Frontal cortex (tissue), 4 donors: ENCODE data around the gene GAS2. TPM values are rescaled to one million over a fixed set of nuclear protein-coding genes. Genes with fewer than 3 reads are reported as not detected.
A peak's percentile ranks its signal among the peaks of the same experiment; 100 is the strongest.

Source experiments
- DNase-seq, 2 donors: peaks; one replicate each; pipeline ENCODE4 v3.0.0; 2012; ENCODE audit warnings: low spot score in 2 of 2
- FAIRE-seq: peaks from 2 replicates; lab custom pipeline; 2012; peaks lifted over from hg19 to GRCh38; lab: Jason Lieb, UNC
- small RNA-seq: library from RNA; depleted of rRNA; stranded (forward); fragments of <200 nt; gene quantifications from one replicate; pipeline ENCODE3, GENCODE V24; 2014
- total RNA-seq: library from RNA; depleted of rRNA; stranded (reverse); fragments of >200 nt; gene quantifications from one replicate; pipeline ENCODE4 v1.2.3, GENCODE V29; 2014
- donor health status: control.
- donor health status: control.
- donor health status: control.

The GAS2 gene
- total RNA-seq, 1 donor from 2014 or later: 8.6 TPM

- no peak for FAIRE-seq
- no peak for DNase-seq
Measured at GRCh38 chr11:22832315-22833015, 166.1 kb downstream of the GAS2 start.

- no peak for DNase-seq
- FAIRE-seq: peak; percentile 74
Measured at GRCh38 chr11:22846726-22847125, 180.3 kb downstream of the GAS2 start.

GRCh38 chr11:22851477-22851876 is 185.1 kb downstream of the GAS2 start:
- DNase-seq (no peak), FAIRE-seq (no peak)

- FAIRE-seq (no peak), DNase-seq (no peak)
Measured at GRCh38 chr11:22859756-22860155, 193.3 kb downstream of the GAS2 start.

GRCh38 chr11:22860241-22860640 is 193.8 kb downstream of the GAS2 start, which contains the start of gene CCDC179:
Gene CCDC179, minus strand, starts transcription at chr11:22860474. Its CDS starts 53 bp downstream, at chr11:22860421.
- no peak for FAIRE-seq

More at GRCh38 chr11:22860241-22860640, 193.8 kb downstream of the GAS2 start, which contains the start of gene CCDC179:
- DNase-seq: no peak

Small RNA genes lying within 50 kb of the gene (small RNA-seq; reads per million reads assigned to genes)
- gene RNA5SP338: 0.08 reads per million

Other genes with a start within 250 kb of the GAS2 start
- 35.1 TPM for gene FANCF, start 40.8 kb upstream of the GAS2 start, total RNA-seq
- 2.9 TPM for gene SVIP, start 163.2 kb downstream of the GAS2 start, total RNA-seq
- gene CCDC179, start 193.9 kb downstream of the GAS2 start, total RNA-seq: not detected